ENCODE data around the gene CDK6. TPM values are rescaled to one million over a fixed set of nuclear protein-coding genes. Genes with fewer than 3 reads are reported as not detected.
A peak's percentile ranks its signal among the peaks of the same experiment; 100 is the strongest.
"Not testable (repeated sequence)": the region's sequence is repeated elsewhere in the genome, so short reads cannot be mapped to it uniquely, and the experiment has no call there.

Gene CDK6
- polyA plus RNA-seq (ENCODE audit: insufficient read length in 12 of 12): 10 to 100 TPM in 11 of 12 donors, not detected in 1; 38.2 to 80.7 (median 58.5) TPM
- long read RNA-seq, donor 1, full-length matches to known transcripts: 3 of 3 reads
- long read RNA-seq, donor 1, partial matches to known transcripts: 0 of 3 reads
- long read RNA-seq, donor 1, other reads (novel, unspliced or antisense): 0 of 3 reads
- long read RNA-seq, donor 2, transcript CDK6-202 (8 exons, 1,465 nt): major isoform, 5 of 5 reads
- long read RNA-seq, donor 2, partial matches to known transcripts: 0 of 5 reads
- long read RNA-seq, donor 2, other reads (novel, unspliced or antisense): 0 of 5 reads
- long read RNA-seq, donor 3, partial matches to known transcripts: 0 of 5 reads
- long read RNA-seq, donor 3, other reads (novel, unspliced or antisense): 0 of 5 reads
- long read RNA-seq, donor 4, full-length matches to known transcripts: 4 of 4 reads
- long read RNA-seq, donor 4, partial matches to known transcripts: 0 of 4 reads
- long read RNA-seq, donor 4, other reads (novel, unspliced or antisense): 0 of 4 reads
- long read RNA-seq, donor 5, transcript CDK6-202 (8 exons, 1,465 nt): major isoform, 5 of 18 reads
- long read RNA-seq, donor 5, partial matches to known transcripts: 5 of 18 reads
- long read RNA-seq, donor 5, other reads (novel, unspliced or antisense): 8 of 18 reads
- long read RNA-seq, donor 6, full-length matches to known transcripts: 2 of 7 reads
- long read RNA-seq, donor 6, partial matches to known transcripts: 5 of 7 reads
- long read RNA-seq, donor 6, other reads (novel, unspliced or antisense): 0 of 7 reads
- long read RNA-seq, donor 7, transcript CDK6-202 (8 exons, 1,465 nt): major isoform, 5 of 5 reads
- long read RNA-seq, donor 7, partial matches to known transcripts: 0 of 5 reads
- long read RNA-seq, donor 7, other reads (novel, unspliced or antisense): 0 of 5 reads
- long read RNA-seq, donor 8, full-length matches to known transcripts: 23 of 108 reads
- long read RNA-seq, donor 8, partial matches to known transcripts: 85 of 108 reads
- long read RNA-seq, donor 8, other reads (novel, unspliced or antisense): 0 of 108 reads
- long read RNA-seq, donor 9, partial matches to known transcripts: 0 of 3 reads
- long read RNA-seq, donor 9, other reads (novel, unspliced or antisense): 0 of 3 reads
- long read RNA-seq, donor 10, full-length matches to known transcripts: 8 of 8 reads
- long read RNA-seq, donor 10, partial matches to known transcripts: 0 of 8 reads
- long read RNA-seq, donor 10, other reads (novel, unspliced or antisense): 0 of 8 reads
- long read RNA-seq, donor 11, full-length matches to known transcripts: 13 of 13 reads
- long read RNA-seq, donor 11, partial matches to known transcripts: 0 of 13 reads
- long read RNA-seq, donor 11, other reads (novel, unspliced or antisense): 0 of 13 reads

DNA sequence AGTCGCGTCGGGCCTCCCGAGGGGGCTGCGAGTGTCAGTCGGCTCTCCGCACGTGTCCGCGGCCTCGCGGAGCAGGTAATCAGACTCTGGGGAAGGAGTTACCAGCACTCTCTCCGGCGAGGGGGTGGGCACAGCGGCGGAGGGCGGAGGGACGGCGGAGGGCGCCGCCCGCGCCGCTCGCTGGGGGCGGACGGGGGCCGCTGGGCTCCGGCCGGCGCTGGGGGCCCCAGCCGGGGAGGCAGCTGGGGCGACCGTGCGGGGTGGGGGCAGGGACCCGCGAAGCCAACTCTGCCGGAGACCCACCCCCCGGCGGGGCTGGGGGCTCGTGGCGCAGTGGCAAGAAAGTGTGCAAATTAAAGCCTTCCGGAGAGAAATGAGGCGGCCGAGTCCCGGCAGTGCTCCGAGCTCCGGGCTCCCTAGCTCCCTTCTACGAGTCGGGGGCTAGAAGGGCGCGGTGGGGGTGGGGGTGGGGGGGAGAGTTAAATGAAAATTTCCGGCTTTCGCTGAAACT is at the start of gene CDK6:
TSS of gene CDK6 (minus strand) at position 85 of the 511 bp plus-strand sequence. CDS start 3,250 bp downstream, outside the sequence.
- DNase-seq: peak; percentile 64

DNA sequence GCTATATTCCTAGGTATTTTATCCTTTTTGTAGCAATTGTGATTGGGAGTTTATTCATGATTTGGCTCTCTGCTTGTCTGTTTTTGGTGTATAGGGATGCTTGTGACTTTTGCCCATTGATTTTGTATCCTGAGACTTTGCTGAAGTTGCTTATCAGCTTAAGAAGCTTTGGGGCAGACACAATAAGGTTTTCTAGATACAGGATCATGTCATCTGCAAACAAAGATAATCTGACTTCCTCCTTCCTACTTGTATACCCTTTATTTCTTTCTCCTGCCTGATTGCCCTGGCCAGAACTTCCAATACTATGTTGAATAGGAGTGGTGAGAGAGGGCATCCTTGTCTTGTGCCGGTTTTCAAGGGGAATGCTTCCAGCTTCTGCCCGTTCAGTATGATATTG is 49.7 kb upstream of the CDK6 start:
- not testable (repeated sequence) for DNase-seq

DNA sequence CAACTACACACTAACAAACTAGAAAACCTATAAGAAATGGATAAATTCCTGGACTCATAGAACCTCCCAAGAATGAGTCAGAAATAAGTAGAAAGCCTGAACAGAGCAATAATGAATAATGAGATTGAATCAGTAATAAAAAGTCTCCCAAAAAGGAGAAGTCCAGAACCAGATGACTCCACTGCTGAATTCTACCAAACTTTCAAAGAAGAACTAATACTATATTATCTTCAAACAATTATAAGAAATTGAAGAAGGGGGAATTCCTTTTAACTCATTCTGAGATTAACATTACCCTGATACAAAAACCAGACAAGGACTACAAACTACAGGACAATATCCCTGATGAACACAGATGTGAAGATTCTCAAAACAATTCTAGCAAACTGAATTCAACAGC is 47.8 kb upstream of the CDK6 start:
- DNase-seq: no peak

DNA sequence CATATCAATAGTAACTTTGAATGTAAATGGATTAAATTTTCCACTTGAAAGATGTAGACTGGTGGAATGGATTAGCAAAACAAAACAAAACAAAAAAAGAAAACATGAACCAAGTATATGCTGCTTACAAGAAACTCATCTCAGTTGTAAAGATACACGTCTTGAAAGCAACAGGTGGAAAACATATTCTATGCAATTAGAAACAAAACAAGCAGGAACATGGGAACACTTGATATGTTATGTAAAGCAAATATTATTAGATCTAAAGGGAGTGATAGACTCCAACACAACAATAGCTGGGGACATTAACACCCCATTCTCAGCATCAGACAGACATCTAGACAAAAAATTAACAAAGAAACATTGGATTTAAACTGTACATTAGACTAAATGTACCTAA is 46.4 kb upstream of the CDK6 start:
- no peak for DNase-seq

DNA sequence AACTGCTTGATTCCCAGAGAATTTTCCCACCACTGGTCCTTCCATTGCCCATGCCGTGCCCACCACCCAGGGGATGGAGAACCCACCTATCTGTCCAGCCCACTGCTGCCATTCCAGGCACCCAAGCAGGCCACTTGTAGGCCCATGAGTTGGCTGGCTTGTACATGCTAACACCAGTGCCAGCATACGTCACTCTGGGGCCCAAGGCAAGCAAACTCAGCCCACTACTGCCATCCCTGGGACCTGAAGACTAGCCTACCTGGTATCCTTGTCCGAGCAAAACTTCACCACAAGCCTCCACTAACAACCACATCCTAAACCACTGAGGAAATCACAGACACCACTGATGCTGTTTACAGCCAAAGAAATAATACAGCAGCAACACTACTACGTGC is 44.7 kb upstream of the CDK6 start:
- DNase-seq: no peak

DNA sequence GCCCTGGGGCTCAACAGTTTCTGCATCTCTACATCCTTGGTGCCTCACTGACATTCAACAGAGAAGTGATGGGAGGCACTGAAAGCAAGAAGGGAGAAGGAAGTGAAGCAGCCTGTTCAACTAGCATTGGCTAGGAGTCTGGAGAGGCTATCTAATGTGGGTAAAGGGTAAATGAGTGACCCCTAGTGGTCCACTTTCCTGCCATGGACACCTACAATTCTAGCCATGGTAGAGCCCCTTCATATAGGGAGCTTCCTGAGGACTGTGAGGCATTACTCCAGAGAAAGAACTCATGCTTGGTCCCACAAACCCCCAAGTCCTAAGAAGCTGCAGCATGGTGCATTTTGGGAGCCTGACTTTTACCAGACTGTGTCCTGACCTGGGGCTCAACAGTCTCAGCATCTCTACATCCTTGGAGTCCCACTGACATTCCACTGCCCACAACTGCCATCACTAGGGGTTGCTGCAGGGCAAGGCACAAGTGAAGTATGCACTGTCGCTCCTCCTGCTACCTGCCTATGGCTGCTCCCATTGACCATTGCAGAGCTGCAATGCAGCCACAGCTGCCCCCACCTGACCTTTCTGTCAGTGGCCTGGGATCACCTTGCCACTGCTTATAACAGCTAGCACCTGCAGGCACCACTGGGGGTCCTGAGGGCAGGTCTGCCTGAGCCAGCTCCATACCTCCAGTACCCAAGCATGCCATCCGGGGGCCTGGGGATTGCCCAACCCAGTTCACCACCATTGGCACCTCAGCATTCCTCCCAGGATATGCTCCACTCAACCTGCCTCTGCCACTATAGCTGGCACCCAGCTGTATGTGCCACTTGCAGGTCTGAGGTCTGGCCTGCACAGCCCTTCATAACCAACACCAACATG is 44.1 kb upstream of the CDK6 start:
- DNase-seq: peak; percentile 6

DNA sequence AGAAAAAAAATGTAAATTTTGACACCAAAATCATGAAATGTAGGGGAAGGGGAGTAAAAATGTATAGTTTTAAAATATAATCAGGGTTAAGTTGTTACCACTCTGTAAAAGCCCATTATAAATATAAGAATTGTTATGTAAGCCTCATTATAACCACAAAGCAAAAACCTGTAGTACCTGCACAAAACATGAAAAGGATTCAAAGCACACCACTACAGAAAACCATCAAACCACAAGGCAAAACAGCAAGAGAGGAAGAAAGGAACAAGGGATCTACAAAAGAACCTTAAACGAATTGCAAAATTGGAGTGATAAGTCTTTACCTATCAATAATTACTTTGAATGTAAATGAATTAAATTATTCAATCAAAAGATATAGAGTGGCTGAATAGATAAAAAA is 41.0 kb upstream of the CDK6 start:
- no peak for DNase-seq

DNA sequence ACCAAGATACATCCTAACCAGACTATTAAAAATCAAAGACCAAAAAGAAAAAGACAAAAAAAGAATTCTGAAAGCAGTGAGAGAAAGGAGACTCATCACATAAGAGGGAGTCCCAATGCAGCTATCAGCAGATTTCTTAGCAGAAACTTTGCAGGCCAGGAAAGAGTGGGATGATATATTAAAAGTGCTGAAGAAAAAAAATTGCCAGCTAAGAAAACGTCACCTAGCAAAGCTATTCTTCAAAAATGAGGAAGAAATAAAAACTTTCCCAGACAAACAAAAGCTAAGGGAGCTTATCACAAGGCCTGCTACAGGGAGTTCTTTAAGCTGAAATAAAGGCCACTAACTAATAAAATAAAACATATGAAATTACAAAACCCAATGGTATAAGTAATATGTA is 40.5 kb upstream of the CDK6 start:
- no peak for DNase-seq

DNA sequence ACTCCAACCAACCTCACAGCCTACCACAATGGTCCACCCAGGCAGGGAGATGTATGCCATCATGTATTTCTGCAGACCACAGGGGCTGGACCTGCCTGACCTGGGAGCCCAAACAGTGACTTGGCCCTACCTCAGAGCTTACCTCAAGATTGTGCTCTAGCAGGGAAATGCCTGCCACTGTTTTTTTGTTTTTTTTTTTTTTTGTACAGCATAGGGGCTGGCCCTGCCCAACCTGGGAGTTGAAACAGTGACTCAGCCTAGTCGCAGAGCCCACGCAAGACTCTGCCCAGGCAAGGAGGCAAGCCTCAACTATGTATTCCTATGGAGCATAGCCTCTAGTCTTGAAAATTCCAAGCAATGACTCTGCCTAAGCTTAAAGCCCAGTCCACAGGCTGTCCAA is 39.3 kb upstream of the CDK6 start:
- DNase-seq: no peak

DNA sequence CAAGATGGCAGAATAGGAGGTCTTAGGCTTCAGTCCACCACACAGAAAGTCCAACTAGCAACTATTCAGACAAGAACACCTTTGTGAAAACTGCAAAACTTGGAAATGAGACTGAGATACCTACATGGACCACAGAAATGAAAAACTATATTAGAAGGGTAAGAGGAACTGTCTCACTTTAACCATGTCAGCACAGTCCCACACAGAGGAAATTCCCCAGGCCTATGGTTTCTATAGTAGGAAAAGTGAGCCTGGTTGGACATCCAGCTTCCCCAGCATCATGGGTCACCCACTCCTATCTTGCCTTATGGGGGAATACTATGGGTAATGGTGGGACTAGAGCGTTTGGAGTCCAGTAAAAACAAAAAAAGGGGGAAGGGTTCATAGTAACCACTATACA is 38.8 kb upstream of the CDK6 start:
- DNase-seq: no peak

DNA sequence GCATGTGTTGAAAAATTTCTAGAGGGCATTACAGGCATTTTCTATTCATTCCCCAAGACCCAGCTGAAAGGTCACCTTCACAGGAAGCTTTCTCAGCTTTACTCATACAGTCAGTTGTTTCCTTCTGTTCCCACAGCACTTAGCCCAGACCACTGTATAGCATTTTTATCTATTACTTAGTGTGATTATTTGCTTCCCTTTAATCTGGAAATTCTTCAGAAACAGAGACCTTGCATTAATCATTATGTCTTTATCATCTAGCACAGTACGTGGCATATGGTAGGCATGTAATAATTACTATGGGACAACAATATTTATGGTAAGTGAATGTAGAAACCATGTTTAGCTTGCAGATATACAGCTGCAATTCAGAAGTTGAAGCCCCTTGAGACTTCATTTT is 38.2 kb upstream of the CDK6 start:
- DNase-seq: no peak

DNA sequence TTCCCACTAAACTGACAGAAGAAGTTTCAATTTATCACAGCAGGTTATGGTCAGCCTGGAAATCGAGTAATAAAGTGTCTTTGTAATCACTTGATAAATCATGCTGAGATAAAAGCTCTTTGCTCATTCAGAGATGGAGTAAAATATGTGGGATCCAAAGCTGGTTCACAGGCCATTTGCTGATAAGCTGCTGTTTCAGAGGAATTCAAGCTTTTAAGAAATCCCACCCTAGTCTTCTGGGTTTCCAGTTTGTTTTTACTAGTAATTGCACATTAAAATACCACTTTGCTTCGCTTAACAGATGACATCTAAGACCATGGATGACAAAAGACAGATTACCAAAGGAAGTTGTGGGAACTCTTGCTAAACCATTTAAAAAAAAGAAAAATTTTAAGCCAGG is 37.4 kb upstream of the CDK6 start:
- no peak for DNase-seq

DNA sequence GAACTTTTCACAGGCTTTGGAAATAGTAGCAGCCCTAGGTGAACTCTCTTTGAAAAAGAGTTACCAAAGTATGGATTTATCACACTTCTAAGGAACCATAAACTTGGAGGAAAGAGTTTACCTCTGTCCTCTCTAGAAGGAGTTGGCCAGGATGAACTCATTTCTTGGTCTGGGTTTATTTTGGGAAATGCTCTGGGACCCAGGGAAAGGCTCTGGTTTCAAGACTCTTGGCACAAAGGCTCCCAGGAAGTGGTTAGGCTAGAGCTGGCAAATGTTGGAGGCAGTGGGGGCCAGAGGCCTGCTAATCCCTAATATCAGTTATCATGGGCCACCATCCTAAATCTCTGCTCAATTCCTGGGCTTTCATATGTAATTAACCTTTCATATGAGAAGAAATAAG is 36.3 kb upstream of the CDK6 start:
- no peak for DNase-seq

DNA sequence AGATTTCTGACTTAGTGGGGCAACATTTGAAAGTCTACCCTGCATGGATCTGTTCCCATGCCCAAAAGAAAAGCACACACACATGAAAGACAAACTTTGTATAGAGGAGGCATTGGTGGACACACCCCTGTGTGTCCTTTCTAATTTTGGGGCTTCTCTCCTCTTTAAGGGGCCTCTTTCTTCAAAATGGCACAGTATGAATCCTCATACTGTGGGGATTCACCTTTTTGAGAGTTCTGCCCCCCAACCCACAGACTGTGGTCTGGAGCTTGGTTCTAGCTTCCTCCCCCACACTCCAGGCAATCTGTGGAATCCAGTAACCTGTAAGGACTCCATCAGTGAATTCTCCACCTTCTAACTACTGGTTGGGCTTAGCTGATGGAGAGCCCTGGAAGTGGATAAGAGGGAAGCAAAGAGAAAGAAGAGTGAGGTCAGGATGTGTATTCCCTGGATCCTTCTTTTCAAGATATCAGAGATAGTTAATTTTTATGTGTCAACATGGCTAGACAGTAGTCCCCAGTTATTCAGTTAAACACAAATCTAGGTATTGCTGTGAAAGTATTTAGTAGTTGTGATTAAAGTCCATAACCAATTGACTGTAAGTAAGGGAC is 32.4 kb upstream of the CDK6 start:
- no peak for DNase-seq

DNA sequence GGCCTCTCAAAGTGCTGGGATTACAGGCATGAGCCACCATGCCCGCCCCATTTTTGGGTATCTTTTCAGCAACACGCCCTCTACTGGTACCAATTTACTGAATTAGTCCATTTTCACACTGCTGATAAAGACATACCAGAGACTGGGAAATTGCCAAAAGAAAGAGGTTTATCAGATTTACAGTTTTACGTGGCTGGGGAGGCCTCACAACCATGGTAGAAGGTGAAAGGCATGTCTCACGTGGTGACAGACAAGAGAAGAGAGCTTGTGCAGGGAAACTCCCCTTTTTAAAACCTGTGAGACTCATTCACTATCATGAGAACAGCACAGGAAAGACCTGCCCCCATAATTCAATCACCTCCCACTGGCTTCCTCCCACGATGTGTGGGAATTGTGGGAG is 27.8 kb upstream of the CDK6 start:
- DNase-seq: not testable (repeated sequence)

DNA sequence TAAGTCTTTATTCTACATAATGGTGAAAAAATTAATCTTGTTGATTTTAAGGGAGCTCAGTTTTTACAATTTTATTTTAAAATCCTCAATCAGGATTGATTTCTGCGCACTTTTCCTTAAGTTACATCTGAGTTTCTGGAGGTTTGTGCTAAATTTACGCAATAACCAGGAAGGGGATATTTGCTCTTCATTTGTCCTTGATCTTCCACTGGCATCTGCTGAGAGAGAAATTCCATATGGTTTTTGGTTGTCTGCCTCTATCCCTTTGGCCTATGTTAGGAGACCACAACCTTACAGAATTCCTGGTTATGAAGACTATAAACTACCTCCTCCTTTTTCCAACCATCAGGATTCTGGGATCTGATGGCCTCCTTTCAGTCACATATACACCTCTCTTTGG is 20.1 kb upstream of the CDK6 start:
- no peak for DNase-seq

DNA sequence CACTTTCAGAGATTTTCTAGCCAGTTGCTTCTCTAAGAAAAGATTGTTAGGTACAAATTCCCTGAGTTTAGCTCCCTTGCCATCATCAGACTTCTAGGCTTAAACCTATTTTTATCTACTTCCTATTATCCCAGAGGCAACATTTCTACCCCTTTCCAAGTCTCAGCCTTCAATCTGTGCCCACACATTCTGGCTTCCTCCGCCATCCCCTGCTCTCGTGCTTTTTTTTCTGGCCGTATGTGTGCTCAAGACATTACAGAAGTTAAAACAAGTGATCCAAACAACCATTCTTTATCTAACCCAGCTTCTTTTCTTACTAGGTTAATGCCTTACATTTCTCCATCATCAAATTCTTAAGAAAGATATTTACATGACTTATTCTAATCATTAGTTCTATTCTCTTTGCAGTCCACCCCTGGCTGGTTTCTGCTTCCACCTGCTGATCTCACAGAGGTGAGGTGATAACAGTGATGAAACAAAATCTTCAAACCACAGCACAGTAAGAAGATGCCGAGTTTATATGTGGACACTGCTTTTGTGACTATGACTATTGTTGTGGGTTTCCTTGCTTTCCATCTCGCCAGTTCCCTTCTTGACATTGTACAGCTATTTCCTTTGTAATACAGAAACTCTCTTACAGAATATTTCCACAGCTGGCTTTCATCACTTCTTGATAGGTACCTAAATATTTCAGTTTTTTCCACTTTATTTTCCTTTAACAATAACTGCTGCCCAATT is 18.3 kb upstream of the CDK6 start:
- no peak for DNase-seq

DNA sequence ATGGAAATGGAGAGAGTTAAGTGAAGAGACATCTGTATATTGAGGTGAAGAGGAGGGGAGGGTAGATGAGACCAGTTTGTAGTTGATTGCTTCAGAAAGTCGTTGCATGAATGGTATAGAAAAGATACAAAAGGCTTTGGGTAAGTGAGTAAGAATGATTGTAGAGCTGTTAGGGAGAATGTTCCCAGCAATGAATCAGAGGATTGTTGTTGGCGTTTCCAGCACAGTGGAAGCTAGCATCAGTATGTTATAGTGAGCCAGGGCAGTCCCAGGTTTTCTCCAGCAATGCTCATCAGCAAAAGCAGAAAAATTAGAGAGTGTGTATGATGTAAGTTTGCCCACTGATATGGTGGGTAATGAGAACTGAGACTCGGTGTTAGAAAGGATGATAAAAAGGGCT is 15.4 kb upstream of the CDK6 start:
- no peak for DNase-seq

DNA sequence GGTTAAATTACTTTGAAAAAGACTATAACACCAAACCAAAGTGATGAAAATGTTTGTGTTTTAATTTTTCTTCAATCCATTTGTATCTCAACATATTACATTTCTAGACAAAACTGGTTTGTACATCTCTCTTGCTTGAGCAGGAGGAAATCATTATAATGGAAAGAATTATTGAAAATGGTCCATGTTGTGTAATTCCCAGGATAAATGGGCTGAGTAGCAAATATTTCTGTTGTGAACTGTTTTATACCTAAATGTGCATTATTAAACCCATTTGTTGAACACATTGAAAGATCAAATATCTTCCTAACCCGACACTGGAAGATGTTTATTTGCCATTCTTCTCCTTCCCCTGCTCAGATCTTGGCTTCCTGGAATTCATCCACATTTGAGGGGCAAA is 14.1 kb upstream of the CDK6 start:
- peak; percentile 59 for DNase-seq
